ENCODE results near the gene DCTD. TPM values are rescaled to one million over a fixed set of nuclear protein-coding genes. Genes with fewer than 3 reads are reported as not detected.
A peak's percentile ranks its signal among the peaks of the same experiment; 100 is the strongest.

Gene DCTD
- total and polyA plus RNA-seq, 2 of the 13 experiments (the other 11 are each of a cell fraction or from before 2014, with no cell fraction given) = 85.1 to 95.3 TPM

DNA sequence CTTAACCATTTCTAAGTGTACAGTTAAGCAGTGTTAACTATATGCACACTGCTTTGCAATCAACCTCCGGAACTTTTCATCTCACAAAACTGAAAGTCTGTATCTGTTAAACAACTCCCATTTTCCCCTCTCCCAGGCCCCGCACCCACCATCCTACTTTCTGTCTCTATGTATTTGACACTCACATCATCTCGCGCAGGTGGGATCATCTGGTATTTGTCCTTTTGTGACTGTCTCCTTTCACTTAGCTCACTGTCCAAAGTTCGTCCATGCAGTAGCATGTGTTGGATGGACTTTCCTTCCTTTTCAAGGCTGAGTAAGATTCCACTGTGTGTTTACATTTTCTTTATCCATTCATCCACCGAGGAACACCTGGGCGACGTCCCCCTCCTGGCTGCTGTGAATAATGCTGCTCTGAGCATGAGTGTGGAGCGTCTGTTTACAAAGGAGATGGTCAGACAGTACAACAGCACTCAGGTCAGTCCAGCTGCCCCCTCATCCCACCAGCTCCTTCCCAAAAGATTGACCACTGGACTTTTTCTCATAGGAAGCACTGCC is 39.8 kb downstream of the DCTD start (continued):
- TF ChIP-seq, protein P1, sequence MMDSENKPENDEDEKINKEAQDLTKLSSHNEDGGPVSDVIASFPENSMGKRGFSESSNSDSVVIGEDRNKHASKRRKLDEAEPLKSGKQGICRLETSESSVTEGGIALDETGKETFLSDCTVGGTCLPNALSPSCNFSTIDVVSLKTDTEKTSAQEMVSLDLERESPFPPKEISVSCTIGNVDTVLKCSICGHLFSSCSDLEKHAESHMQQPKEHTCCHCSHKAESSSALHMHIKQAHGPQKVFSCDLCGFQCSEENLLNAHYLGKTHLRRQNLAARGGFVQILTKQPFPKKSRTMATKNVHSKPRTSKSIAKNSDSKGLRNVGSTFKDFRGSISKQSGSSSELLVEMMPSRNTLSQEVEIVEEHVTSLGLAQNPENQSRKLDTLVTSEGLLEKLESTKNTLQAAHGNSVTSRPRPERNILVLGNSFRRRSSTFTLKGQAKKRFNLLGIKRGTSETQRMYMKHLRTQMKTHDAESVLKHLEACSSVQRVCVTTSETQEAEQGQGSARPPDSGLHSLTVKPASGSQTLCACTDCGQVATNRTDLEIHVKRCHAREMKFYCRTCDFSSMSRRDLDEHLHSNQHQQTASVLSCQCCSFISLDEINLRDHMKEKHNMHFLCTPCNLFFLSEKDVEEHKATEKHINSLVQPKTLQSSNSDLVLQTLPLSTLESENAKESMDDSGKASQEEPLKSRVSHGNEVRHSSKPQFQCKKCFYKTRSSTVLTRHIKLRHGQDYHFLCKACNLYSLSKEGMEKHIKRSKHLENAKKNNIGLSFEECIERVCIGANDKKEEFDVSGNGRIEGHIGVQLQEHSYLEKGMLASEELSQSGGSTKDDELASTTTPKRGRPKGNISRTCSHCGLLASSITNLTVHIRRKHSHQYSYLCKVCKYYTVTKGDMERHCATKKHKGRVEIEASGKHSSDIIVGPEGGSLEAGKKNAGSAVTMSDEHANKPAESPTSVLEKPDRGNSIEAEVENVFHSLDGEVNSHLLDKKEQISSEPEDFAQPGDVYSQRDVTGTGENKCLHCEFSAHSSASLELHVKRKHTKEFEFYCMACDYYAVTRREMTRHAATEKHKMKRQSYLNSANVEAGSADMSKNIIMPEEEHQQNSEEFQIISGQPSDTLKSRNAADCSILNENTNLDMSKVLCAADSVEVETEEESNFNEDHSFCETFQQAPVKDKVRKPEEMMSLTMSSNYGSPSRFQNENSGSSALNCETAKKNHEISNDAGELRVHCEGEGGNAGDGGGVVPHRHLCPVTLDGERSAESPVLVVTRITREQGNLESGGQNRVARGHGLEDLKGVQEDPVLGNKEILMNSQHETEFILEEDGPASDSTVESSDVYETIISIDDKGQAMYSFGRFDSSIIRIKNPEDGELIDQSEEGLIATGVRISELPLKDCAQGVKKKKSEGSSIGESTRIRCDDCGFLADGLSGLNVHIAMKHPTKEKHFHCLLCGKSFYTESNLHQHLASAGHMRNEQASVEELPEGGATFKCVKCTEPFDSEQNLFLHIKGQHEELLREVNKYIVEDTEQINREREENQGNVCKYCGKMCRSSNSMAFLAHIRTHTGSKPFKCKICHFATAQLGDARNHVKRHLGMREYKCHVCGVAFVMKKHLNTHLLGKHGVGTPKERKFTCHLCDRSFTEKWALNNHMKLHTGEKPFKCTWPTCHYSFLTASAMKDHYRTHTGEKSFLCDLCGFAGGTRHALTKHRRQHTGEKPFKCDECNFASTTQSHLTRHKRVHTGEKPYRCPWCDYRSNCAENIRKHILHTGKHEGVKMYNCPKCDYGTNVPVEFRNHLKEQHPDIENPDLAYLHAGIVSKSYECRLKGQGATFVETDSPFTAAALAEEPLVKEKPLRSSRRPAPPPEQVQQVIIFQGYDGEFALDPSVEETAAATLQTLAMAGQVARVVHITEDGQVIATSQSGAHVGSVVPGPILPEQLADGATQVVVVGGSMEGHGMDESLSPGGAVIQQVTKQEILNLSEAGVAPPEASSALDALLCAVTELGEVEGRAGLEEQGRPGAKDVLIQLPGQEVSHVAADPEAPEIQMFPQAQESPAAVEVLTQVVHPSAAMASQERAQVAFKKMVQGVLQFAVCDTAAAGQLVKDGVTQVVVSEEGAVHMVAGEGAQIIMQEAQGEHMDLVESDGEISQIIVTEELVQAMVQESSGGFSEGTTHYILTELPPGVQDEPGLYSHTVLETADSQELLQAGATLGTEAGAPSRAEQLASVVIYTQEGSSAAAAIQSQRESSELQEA (CRISPR knock-in tag; IDR thresholded peaks at IDR 0.05; ENCODE audit: not compliant biosample characterization) = no peak
- TF ChIP-seq MYC (CRISPR knock-in tag; IDR thresholded peaks at IDR 0.05; ENCODE audit: borderline replicate concordance) (peak; percentile 67; the same call in 1 of the 2 replicates), ZNF562 (CRISPR knock-in tag; IDR thresholded peaks at IDR 0.05; ENCODE audit: borderline replicate concordance) (no peak), PHF21A (CRISPR knock-in tag; IDR thresholded peaks at IDR 0.05) (peak; percentile 87), ZNF605 (CRISPR knock-in tag; IDR thresholded peaks at IDR 0.05) (no peak), ELF1 (CRISPR knock-in tag; IDR thresholded peaks at IDR 0.05) (no peak)
- TF ChIP-seq, protein P2, sequence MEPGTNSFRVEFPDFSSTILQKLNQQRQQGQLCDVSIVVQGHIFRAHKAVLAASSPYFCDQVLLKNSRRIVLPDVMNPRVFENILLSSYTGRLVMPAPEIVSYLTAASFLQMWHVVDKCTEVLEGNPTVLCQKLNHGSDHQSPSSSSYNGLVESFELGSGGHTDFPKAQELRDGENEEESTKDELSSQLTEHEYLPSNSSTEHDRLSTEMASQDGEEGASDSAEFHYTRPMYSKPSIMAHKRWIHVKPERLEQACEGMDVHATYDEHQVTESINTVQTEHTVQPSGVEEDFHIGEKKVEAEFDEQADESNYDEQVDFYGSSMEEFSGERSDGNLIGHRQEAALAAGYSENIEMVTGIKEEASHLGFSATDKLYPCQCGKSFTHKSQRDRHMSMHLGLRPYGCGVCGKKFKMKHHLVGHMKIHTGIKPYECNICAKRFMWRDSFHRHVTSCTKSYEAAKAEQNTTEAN (CRISPR knock-in tag; conservative IDR thresholded peaks at IDR 0.05) = 0 out of 2 replicates have a peak, but pooled peaks have one; percentile 35
- TF ChIP-seq, protein P3, sequence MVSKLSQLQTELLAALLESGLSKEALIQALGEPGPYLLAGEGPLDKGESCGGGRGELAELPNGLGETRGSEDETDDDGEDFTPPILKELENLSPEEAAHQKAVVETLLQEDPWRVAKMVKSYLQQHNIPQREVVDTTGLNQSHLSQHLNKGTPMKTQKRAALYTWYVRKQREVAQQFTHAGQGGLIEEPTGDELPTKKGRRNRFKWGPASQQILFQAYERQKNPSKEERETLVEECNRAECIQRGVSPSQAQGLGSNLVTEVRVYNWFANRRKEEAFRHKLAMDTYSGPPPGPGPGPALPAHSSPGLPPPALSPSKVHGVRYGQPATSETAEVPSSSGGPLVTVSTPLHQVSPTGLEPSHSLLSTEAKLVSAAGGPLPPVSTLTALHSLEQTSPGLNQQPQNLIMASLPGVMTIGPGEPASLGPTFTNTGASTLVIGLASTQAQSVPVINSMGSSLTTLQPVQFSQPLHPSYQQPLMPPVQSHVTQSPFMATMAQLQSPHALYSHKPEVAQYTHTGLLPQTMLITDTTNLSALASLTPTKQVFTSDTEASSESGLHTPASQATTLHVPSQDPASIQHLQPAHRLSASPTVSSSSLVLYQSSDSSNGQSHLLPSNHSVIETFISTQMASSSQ (IDR thresholded peaks at IDR 0.05; ENCODE audit: low read depth) = 0 out of 2 replicates have a peak, but pooled peaks have one; percentile 40
- TF ChIP-seq, protein P3 (CRISPR knock-in tag; IDR thresholded peaks at IDR 0.05; ENCODE audit: borderline replicate concordance) = peak; percentile 56; the same call in 1 of the 2 replicates

Data from HepG2 (cell line).